ENCODE measurements around the gene MFSD6L.

GRCh38 chr17:8836821-8837562 lies 37.8 kb upstream of the MFSD6L start:
- TF ChIP-seq, protein P1, sequence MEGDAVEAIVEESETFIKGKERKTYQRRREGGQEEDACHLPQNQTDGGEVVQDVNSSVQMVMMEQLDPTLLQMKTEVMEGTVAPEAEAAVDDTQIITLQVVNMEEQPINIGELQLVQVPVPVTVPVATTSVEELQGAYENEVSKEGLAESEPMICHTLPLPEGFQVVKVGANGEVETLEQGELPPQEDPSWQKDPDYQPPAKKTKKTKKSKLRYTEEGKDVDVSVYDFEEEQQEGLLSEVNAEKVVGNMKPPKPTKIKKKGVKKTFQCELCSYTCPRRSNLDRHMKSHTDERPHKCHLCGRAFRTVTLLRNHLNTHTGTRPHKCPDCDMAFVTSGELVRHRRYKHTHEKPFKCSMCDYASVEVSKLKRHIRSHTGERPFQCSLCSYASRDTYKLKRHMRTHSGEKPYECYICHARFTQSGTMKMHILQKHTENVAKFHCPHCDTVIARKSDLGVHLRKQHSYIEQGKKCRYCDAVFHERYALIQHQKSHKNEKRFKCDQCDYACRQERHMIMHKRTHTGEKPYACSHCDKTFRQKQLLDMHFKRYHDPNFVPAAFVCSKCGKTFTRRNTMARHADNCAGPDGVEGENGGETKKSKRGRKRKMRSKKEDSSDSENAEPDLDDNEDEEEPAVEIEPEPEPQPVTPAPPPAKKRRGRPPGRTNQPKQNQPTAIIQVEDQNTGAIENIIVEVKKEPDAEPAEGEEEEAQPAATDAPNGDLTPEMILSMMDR (IDR thresholded peaks at IDR 0.05) = no peak
- TF ChIP-seq RELA (CRISPR knock-in tag; IDR thresholded peaks at IDR 0.05; ENCODE audit: borderline replicate concordance) = no peak
- TF ChIP-seq AFF4 (CRISPR knock-in tag; IDR thresholded peaks at IDR 0.05; ENCODE audit: borderline replicate concordance) = no peak

Measured in WTC11 (cell line).